Activated CD8-positive, alpha-beta memory T cell treated with anti-CD3 and anti-CD28 coated beads, Interleukin-2, amount 50 U/mL, for 24 hours (primary cell): ENCODE results near the gene CCSER2.
"Not testable (repeated sequence)": the region's sequence is repeated elsewhere in the genome, so short reads cannot be mapped to it uniquely, and the experiment has no call there.

Experiments used
- DNase-seq: peaks from one replicate; pipeline ENCODE4 v3.0.0-alpha.2; 2020; ENCODE audit errors: extremely low read depth

Gene CCSER2

GRCh38 chr10:84344526-84344925 lies 16.1 kb downstream of the CCSER2 start:
- DNase-seq: no peak

- DNase-seq: not testable (repeated sequence)
Observed at GRCh38 chr10:84347575-84348002, 19.2 kb downstream of the CCSER2 start.

GRCh38 chr10:84348447-84348846 lies 20.1 kb downstream of the CCSER2 start:
- no peak for DNase-seq

- no peak for DNase-seq
Observed at GRCh38 chr10:84348860-84349259, 20.5 kb downstream of the CCSER2 start.

GRCh38 chr10:84352251-84352842 lies 24.0 kb downstream of the CCSER2 start:
- peak; percentile 43 for DNase-seq

- DNase-seq: no peak
Observed at GRCh38 chr10:84353052-84353803, 24.8 kb downstream of the CCSER2 start.

- DNase-seq: no peak
Observed at GRCh38 chr10:84354623-84355022, 26.2 kb downstream of the CCSER2 start.

GRCh38 chr10:84355106-84355505 lies 26.7 kb downstream of the CCSER2 start:
- DNase-seq: no peak

- no peak for DNase-seq
Observed at GRCh38 chr10:84356928-84357327, 28.5 kb downstream of the CCSER2 start.

GRCh38 chr10:84358743-84359142 lies 30.4 kb downstream of the CCSER2 start:
- DNase-seq: no peak

- DNase-seq: no peak
Observed at GRCh38 chr10:84360637-84361365, 32.4 kb downstream of the CCSER2 start.

GRCh38 chr10:84365335-84365881 lies 37.0 kb downstream of the CCSER2 start:
- DNase-seq: no peak

GRCh38 chr10:84366041-84366440 lies 37.7 kb downstream of the CCSER2 start:
- no peak for DNase-seq

GRCh38 chr10:84367256-84367655 lies 38.9 kb downstream of the CCSER2 start:
- DNase-seq: no peak

GRCh38 chr10:84368828-84369227 lies 40.4 kb downstream of the CCSER2 start:
- no peak for DNase-seq

GRCh38 chr10:84370283-84370682 lies 41.9 kb downstream of the CCSER2 start:
- DNase-seq: no peak

GRCh38 chr10:84371944-84372343 lies 43.6 kb downstream of the CCSER2 start:
- no peak for DNase-seq

GRCh38 chr10:84373000-84373399 lies 44.6 kb downstream of the CCSER2 start:
- DNase-seq: no peak

- DNase-seq: no peak
Observed at GRCh38 chr10:84374455-84374854, 46.1 kb downstream of the CCSER2 start.

GRCh38 chr10:84375011-84375410 lies 46.6 kb downstream of the CCSER2 start:
- no peak for DNase-seq

- no peak for DNase-seq
Observed at GRCh38 chr10:84375881-84376280, 47.5 kb downstream of the CCSER2 start.

GRCh38 chr10:84388148-84388547 lies 59.8 kb downstream of the CCSER2 start:
- no peak for DNase-seq

GRCh38 chr10:84390364-84390763 lies 62.0 kb downstream of the CCSER2 start:
- no peak for DNase-seq
